GM23338 (cell line): Measurements from ENCODE around the gene PMVK. TPM values are rescaled to one million over a fixed set of nuclear protein-coding genes. Genes with fewer than 3 reads are reported as not detected.

Experiments
- ATAC-seq: fragments of 200-7000 bp; cut with Tn5 transposase; 3 replicates; pipeline ENCODE4 v1.9.1; 2020
- DNase-seq: peaks from one replicate; pipeline ENCODE4 v3.0.0-alpha.2; 2015; ENCODE audit warnings: low spot score
- H2AFZ ChIP-seq: fragments of 200-600 bp; sonication (generic); 2 replicates; pipeline ENCODE4 v1.8.0; 2016; ENCODE audit warnings: antibody characterized with exemption, mild to moderate bottlenecking, moderate library complexity
- H3F3A ChIP-seq: fragments of 200-600 bp; sonication (generic); replicated peaks from 2 replicates; pipeline ENCODE4 v1.8.0; 2017; ENCODE audit warnings: antibody characterized with exemption, mixed run types, low read depth
- H3K27ac ChIP-seq: fragments of 200-600 bp; sonication (generic); 2 replicates; pipeline ENCODE4 v1.6.1; 2016; ENCODE audit warnings: low read depth
- H3K27me3 ChIP-seq: fragments of 200-600 bp; sonication (generic); 2 replicates; pipeline ENCODE4 v1.8.0; 2016; ENCODE audit warnings: mild to moderate bottlenecking, mixed run types, moderate library complexity; ENCODE audit not compliant: insufficient read depth
- H3K36me3 ChIP-seq: fragments of 200-600 bp; sonication (generic); 2 replicates; pipeline ENCODE4 v1.8.0; 2016; ENCODE audit warnings: mild to moderate bottlenecking; ENCODE audit not compliant: insufficient read depth
- H3K4me1 ChIP-seq: fragments of 200-600 bp; sonication (generic); 2 replicates; pipeline ENCODE4 v1.8.0; 2016; ENCODE audit warnings: mild to moderate bottlenecking, moderate library complexity; ENCODE audit not compliant: insufficient read depth
- H3K4me2 ChIP-seq: fragments of 200-600 bp; sonication (generic); 2 replicates; pipeline ENCODE4 v1.7.1; 2017; ENCODE audit warnings: mixed run types
- H3K4me3 ChIP-seq: fragments of 200-600 bp; sonication (generic); 2 replicates; pipeline ENCODE4 v1.6.1; 2016; ENCODE audit warnings: mixed run types
- H3K79me2 ChIP-seq: fragments of 200-600 bp; sonication (generic); replicated peaks from 2 replicates; pipeline ENCODE4 v1.8.0; 2017; ENCODE audit warnings: mild to moderate bottlenecking; ENCODE audit not compliant: insufficient read depth
- H3K9me2 ChIP-seq: fragments of 200-600 bp; sonication (generic); 2 replicates; pipeline ENCODE4 v1.8.0; 2017; ENCODE audit not compliant: insufficient read depth
- H4K20me1 ChIP-seq: fragments of 200-600 bp; sonication (generic); replicated peaks from 2 replicates; pipeline ENCODE4 v1.8.0; 2017; ENCODE audit warnings: mild to moderate bottlenecking; ENCODE audit not compliant: insufficient read depth
- H3K27ac Mint-ChIP-seq: 2 replicates; pipeline ENCODE4 v1.8.0; 2020; ENCODE audit warnings: inconsistent platforms, mild to moderate bottlenecking, moderate library complexity, mixed read lengths
- H3K27me3 Mint-ChIP-seq: 3 replicates; pipeline ENCODE4 v1.8.0; 2022; ENCODE audit warnings: low read depth, mild to moderate bottlenecking, moderate library complexity, mixed read lengths, inconsistent platforms; ENCODE audit not compliant: insufficient read depth, poor library complexity
- H3K36me3 Mint-ChIP-seq: 3 replicates; pipeline ENCODE4 v1.8.0; 2021; ENCODE audit warnings: low read depth, mild to moderate bottlenecking, inconsistent platforms, moderate library complexity, mixed read lengths
- H3K4me1 Mint-ChIP-seq: 3 replicates; pipeline ENCODE4 v1.8.0; 2020; ENCODE audit warnings: mild to moderate bottlenecking, inconsistent platforms, mixed read lengths
- H3K4me3 Mint-ChIP-seq: 3 replicates; pipeline ENCODE4 v1.8.0; 2021; ENCODE audit warnings: moderate library complexity, mild to moderate bottlenecking, inconsistent platforms, mixed read lengths
- H3K9me3 Mint-ChIP-seq: 3 replicates; pipeline ENCODE4 v1.8.0; 2020; ENCODE audit warnings: moderate library complexity, mild to moderate bottlenecking, inconsistent platforms, mixed read lengths
- CREB1 ChIP-seq: fragments of 250-450 bp; sonication (Bioruptor Pico); IDR thresholded peaks from 2 replicates; pipeline ENCODE4 v1.5.0; 2020; ENCODE audit warnings: low read depth, mild to moderate bottlenecking, moderate library complexity
- CTCF ChIP-seq, 2 experiments: fragments of 200-600 bp in 1 of 2; sonication (generic) in 1 of 2; conservative IDR thresholded peaks; 2 replicates each; pipeline versions ENCODE4 v1.5.1 to v1.6.1; 2016 to 2017; ENCODE audit warnings: antibody characterized with exemption in 2 of 2, low read depth in 2 of 2, mild to moderate bottlenecking in 2 of 2, moderate library complexity in 1 of 2
- ETS1 ChIP-seq: IDR thresholded peaks from 2 replicates; pipeline ENCODE4 v1.6.1; 2016; ENCODE audit warnings: antibody characterized with exemption
- EZH2 ChIP-seq: fragments of 200-600 bp; sonication (generic); IDR thresholded peaks from one replicate; pipeline ENCODE4 v1.8.0; 2017; ENCODE audit warnings: antibody characterized with exemption, mild to moderate bottlenecking, low read depth; ENCODE audit not compliant: unreplicated experiment
- EZH2phosphoT487 ChIP-seq: fragments of 200-600 bp; sonication (generic); IDR thresholded peaks from one replicate; pipeline ENCODE4 v1.8.1; 2018; ENCODE audit warnings: antibody characterized with exemption; ENCODE audit not compliant: unreplicated experiment
- JUNB ChIP-seq: IDR thresholded peaks from one replicate; pipeline ENCODE4 v1.6.1; 2016; ENCODE audit warnings: antibody characterized with exemption; ENCODE audit not compliant: unreplicated experiment
- NANOG ChIP-seq: IDR thresholded peaks from 2 replicates; pipeline ENCODE4 v1.6.1; 2016; ENCODE audit warnings: antibody characterized with exemption, borderline replicate concordance
- POLR2AphosphoS5 ChIP-seq: IDR thresholded peaks from 2 replicates; pipeline ENCODE4 v1.6.1; 2016; ENCODE audit warnings: antibody characterized with exemption, low read depth
- REST ChIP-seq: IDR thresholded peaks from one replicate; pipeline ENCODE4 v1.6.1; 2018; ENCODE audit warnings: antibody characterized with exemption; ENCODE audit not compliant: unreplicated experiment
- STAT1 ChIP-seq: IDR thresholded peaks from one replicate; pipeline ENCODE4 v1.6.1; 2016; ENCODE audit warnings: antibody characterized with exemption; ENCODE audit not compliant: unreplicated experiment
- ZNF114 ChIP-seq: fragments of 250-450 bp; sonication (Bioruptor Pico); IDR thresholded peaks from 2 replicates; pipeline ENCODE4 v1.5.0; 2020; ENCODE audit warnings: mild to moderate bottlenecking, moderate library complexity
- ZNF331 ChIP-seq: fragments of 250-450 bp; sonication (Bioruptor Pico); IDR thresholded peaks from 2 replicates; pipeline ENCODE4 v1.5.0; 2020; ENCODE audit warnings: low read depth, mild to moderate bottlenecking, moderate library complexity
- ZNF462 ChIP-seq: fragments of 250-450 bp; sonication (Bioruptor Pico); IDR thresholded peaks from 2 replicates; pipeline ENCODE4 v1.5.0; 2020; ENCODE audit warnings: mild to moderate bottlenecking, moderate library complexity
- polyA plus RNA-seq: library from polyadenylated mRNA; unstranded; fragments of >200 nt; fragmentation: Nextera tagmentation; extraction: Ambion mirVana; gene quantifications from 2 replicates; pipeline ENCODE4 v1.2.1, GENCODE V29; 2016
- total RNA-seq: library from RNA; depleted of rRNA; stranded (reverse); fragments of >200 nt; shearing (Covaris generic); gene quantifications from 2 replicates; pipeline ENCODE4 v1.2.3, GENCODE V29; 2014

Gene PMVK
- total and polyA plus RNA-seq, 2 experiments from 2014 or later = 8.1 to 25.0 TPM

- peaks cover 3% of the 10 kb centered on the region; the same call in 1 of the 3 replicates for H3K9me3 Mint-ChIP-seq
- H3K79me2 ChIP-seq = peaks cover 42% of the 10 kb centered on the region
- no peak overlapping the region for H2AFZ ChIP-seq
- H3K27me3 Mint-ChIP-seq = peaks cover 14% of the 10 kb centered on the region
- H3K4me1 ChIP-seq = peaks cover 18% of the 10 kb centered on the region
- H3K4me3 ChIP-seq = peak overlapping the region; percentile 82
- no peak for TF ChIP-seq POLR2AphosphoS5
- no peak for TF ChIP-seq CTCF (conservative IDR thresholded peaks at IDR 0.05; ENCODE audit: low read depth in 2 of 2)
- TF ChIP-seq EZH2 = no peak
- TF ChIP-seq ZNF331 (CRISPR knock-in tag) = no peak
- TF ChIP-seq JUNB = no peak
- TF ChIP-seq CREB1 (CRISPR knock-in tag) = no peak
- no peak for TF ChIP-seq ZNF462 (CRISPR knock-in tag)
- TF ChIP-seq STAT1 = no peak
- no peak for TF ChIP-seq REST
- no peak for TF ChIP-seq EZH2phosphoT487
- no peak for TF ChIP-seq ETS1
- TF ChIP-seq ZNF114 (CRISPR knock-in tag) = no peak
- no peak for TF ChIP-seq NANOG
- H3K27ac ChIP-seq = no peak overlapping the region; the same call in 1 of the 2 replicates
- peaks cover 26% of the 10 kb centered on the region for H3K36me3 ChIP-seq
- ATAC-seq = no peak
- peaks cover 31% of the 10 kb centered on the region for H3F3A ChIP-seq
- H3K4me3 Mint-ChIP-seq = no peak overlapping the region
- H3K4me1 Mint-ChIP-seq = peaks cover 36% of the 10 kb centered on the region
- peaks cover 54% of the 10 kb centered on the region for H3K36me3 Mint-ChIP-seq
- peak overlapping the region; percentile 90 for H3K4me2 ChIP-seq
- no peaks in the 10 kb centered on the region for H3K9me2 ChIP-seq
- DNase-seq = no peak
- peak overlapping the region; percentile 88 for H3K27ac Mint-ChIP-seq
- H4K20me1 ChIP-seq = peaks cover 17% of the 10 kb centered on the region
- no peaks in the 10 kb centered on the region for H3K27me3 ChIP-seq
Measured at GRCh38 chr1:154969246-154969645, 32.7 kb upstream of the PMVK start.
